Mucosa of rectum (tissue), 2 donors: ENCODE results near the gene CCDC32.

Source experiments
- H3K27ac ChIP-seq, 2 donors: one replicate each; pipeline ENCODE4 v1.7.0; 2013; ENCODE audit warnings: inconsistent platforms in 2 of 2, low read depth in 2 of 2, low read length in 2 of 2
- H3K27me3 ChIP-seq, 2 donors: one replicate each; pipeline ENCODE4 v1.7.0; 2013; ENCODE audit warnings: low read length in 2 of 2; ENCODE audit not compliant: control insufficient read depth in 2 of 2, insufficient read depth in 2 of 2
- H3K36me3 ChIP-seq, 2 donors: one replicate each; pipeline ENCODE4 v1.7.0; 2013; ENCODE audit warnings: low read length in 2 of 2; ENCODE audit not compliant: control insufficient read depth in 2 of 2, insufficient read depth in 2 of 2
- H3K4me1 ChIP-seq, 2 donors: one replicate each; pipeline ENCODE4 v1.7.0; 2013; ENCODE audit warnings: low read length in 2 of 2, mild to moderate bottlenecking in 1 of 2; ENCODE audit not compliant: control insufficient read depth in 2 of 2, insufficient read depth in 2 of 2
- H3K4me3 ChIP-seq, 2 donors: one replicate each; pipeline ENCODE4 v1.7.0; 2013; ENCODE audit warnings: low read length in 2 of 2
- H3K9ac ChIP-seq, 2 donors: one replicate each; pipeline ENCODE4 v1.7.0; 2013; ENCODE audit warnings: low read length in 2 of 2, low read depth in 1 of 2, mild to moderate bottlenecking in 1 of 2
- H3K9me3 ChIP-seq, 2 donors: one replicate each; pipeline ENCODE4 v1.7.0; 2013; ENCODE audit warnings: low read length in 2 of 2; ENCODE audit not compliant: control insufficient read depth in 2 of 2
- donor health status: healthy.
- donor health status: Normal muscosa, but diverticular disease.

CCDC32 gene

DNA sequence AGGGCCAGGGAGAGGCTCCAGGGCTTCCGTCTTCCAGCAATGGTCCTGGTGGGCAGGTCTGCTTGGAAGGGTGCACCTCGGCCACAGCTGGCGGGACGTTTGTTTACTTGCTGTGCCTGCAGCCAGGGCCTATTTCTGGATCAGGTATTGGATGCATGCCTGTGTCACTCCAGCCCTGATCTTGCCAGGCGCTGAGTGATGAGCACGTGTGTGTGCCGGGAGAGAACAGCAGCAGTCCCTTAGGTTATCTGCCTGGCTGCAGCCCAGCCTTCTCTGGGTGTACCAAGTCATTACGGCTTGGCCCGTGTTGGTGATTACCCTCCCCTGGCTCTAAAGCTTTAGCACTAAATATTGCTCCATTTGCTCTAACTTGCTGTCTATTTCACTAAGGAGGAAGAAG is 14.9 kb downstream of the CCDC32 start:
- no peaks in the 10 kb centered on the region for H3K27me3 ChIP-seq
- H3K27ac ChIP-seq, result peak overlapping the region in 1 of 2 donors; percentile 56
- no peaks in the 10 kb centered on the region for H3K9me3 ChIP-seq
- H3K9ac ChIP-seq, result no peak overlapping the region
- H3K36me3 ChIP-seq, result peaks cover 12 to 24% of the 10 kb centered on the region in 2 donors
- no peak overlapping the region for H3K4me3 ChIP-seq
- peaks cover 8 to 12% of the 10 kb centered on the region in 2 donors for H3K4me1 ChIP-seq

- peaks cover 8 to 12% of the 10 kb centered on the region in 2 donors for H3K4me1 ChIP-seq
- no peaks in the 10 kb centered on the region for H3K9me3 ChIP-seq
- peaks cover 7 to 19% of the 10 kb centered on the region in 2 donors for H3K36me3 ChIP-seq
Measured at GRCh38 chr15:40548610-40549009, 16.2 kb downstream of the CCDC32 start.

GRCh38 chr15:40545457-40545856 is 19.4 kb downstream of the CCDC32 start:
- Histone ChIP-seq H3K27ac (no peak overlapping the region), H3K9me3 (no peaks in the 10 kb centered on the region), H3K36me3 (peaks cover 9 to 19% of the 10 kb centered on the region in 2 donors), H3K4me3 (no peak overlapping the region), H3K4me1 (peaks cover 8 to 9% of the 10 kb centered on the region in 2 donors), H3K9ac (no peak overlapping the region), H3K27me3 (no peaks in the 10 kb centered on the region)

More at GRCh38 chr15:40548610-40549009, 16.2 kb downstream of the CCDC32 start:
- Histone ChIP-seq H3K4me3 (no peak overlapping the region), H3K27me3 (no peaks in the 10 kb centered on the region), H3K27ac (no peak overlapping the region), H3K9ac (no peak overlapping the region)

DNA sequence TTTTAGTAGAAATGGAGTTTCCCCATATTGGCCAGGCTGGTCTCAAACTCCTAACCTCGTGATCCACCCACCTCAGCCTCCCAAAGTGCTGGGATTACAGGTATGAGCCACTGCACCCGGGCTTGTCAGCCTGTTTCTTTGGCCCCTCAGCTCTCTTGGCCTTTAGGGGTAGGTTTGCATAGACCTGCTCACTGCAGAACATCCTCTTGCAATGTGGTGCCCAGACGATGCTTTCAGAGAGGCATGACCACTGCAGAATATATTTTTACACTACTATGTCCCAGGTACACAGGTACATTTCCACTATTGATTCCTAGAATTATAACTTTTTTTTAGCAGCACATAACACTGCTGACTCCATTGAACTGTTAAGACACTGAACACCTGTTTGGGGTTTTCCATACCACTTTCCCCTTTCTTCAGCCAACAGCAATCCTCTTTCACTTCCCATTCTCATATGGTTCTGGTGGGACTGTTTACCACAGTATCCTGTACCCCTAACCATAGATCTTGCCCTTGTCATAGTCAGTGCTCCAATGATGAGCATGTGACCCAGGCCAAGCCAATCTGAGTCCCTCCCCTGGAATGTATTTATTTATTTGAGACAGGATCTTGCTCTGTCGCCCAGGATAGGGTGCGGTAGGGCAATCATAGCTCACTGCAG is 21.1 kb downstream of the CCDC32 start:
- peak overlapping the region in 1 of 2 donors; percentile 9 for H3K27ac ChIP-seq

DNA sequence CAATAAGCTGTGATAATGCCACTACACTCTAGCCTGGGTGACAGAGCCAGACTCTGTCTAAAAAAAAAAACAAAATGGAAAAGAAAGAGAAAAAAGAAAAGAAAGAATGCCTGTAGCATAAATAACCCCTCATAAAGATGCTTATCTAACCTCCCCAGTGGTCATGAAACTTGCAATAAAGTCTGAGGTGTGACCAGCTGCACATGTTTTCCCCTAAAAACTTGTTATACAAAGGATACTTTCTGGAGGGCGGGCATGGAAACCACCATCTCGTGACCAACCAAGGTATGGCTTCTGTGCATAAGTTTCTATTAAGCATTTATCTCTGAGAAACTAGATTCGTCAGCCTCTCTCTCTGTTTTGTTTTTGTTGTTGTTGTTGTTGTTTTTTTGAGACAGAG is 21.8 kb downstream of the CCDC32 start:
- H3K4me1 ChIP-seq, result peaks cover 0 to 3% of the 10 kb centered on the region in 2 donors
- no peak overlapping the region for H3K27ac ChIP-seq
- no peaks in the 10 kb centered on the region for H3K27me3 ChIP-seq
- H3K4me3 ChIP-seq, result no peak overlapping the region
- peaks cover 4 to 6% of the 10 kb centered on the region in 2 donors for H3K36me3 ChIP-seq
- H3K9me3 ChIP-seq, result no peaks in the 10 kb centered on the region
- no peak overlapping the region for H3K9ac ChIP-seq

More for the DNA sequence above, 21.1 kb downstream of the CCDC32 start:
- H3K27me3 ChIP-seq, result no peaks in the 10 kb centered on the region
- H3K9me3 ChIP-seq, result no peaks in the 10 kb centered on the region
- peaks cover 0 to 6% of the 10 kb centered on the region in 2 donors for H3K4me1 ChIP-seq
- H3K36me3 ChIP-seq, result peaks cover 8 to 9% of the 10 kb centered on the region in 2 donors
- no peak overlapping the region for H3K4me3 ChIP-seq
- H3K9ac ChIP-seq, result no peak overlapping the region

- H3K27ac ChIP-seq, result no peak overlapping the region
- H3K4me1 ChIP-seq, result no peaks in the 10 kb centered on the region
- peaks cover 4 to 5% of the 10 kb centered on the region in 2 donors for H3K36me3 ChIP-seq
- no peak overlapping the region for H3K4me3 ChIP-seq
- no peak overlapping the region for H3K9ac ChIP-seq
- H3K27me3 ChIP-seq, result no peaks in the 10 kb centered on the region
- no peaks in the 10 kb centered on the region for H3K9me3 ChIP-seq
Measured at GRCh38 chr15:40538976-40539375, 25.9 kb downstream of the CCDC32 start.

DNA sequence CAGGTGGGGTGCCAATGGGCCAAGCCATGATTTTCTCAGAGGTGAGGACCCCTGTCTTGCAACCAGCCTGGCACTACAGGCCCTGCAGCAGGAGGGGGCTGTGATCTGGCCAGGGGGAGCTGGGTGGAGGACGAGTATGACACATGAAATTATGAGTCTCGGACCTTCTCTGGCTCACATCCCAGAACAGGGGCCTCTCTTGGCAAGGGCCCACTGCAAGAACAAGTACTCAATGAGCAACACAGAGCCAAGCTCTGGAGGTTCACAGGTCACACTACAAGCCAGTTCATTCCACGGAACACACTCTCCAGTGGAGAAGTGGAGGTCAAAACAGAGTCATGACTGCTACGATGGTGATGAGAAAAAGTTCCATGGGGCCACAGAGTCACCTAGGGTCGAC is 28.3 kb downstream of the CCDC32 start:
- H3K27me3 ChIP-seq, result no peaks in the 10 kb centered on the region
- H3K4me1 ChIP-seq, result no peaks in the 10 kb centered on the region
- H3K4me3 ChIP-seq, result no peak overlapping the region
- no peak overlapping the region for H3K27ac ChIP-seq
- H3K9me3 ChIP-seq, result no peaks in the 10 kb centered on the region
- peaks cover 5 to 6% of the 10 kb centered on the region in 2 donors for H3K36me3 ChIP-seq
- no peak overlapping the region for H3K9ac ChIP-seq

GRCh38 chr15:40534371-40534770 is 30.5 kb downstream of the CCDC32 start:
- H3K4me3 ChIP-seq, result no peak overlapping the region
- no peak overlapping the region for H3K27ac ChIP-seq
- no peaks in the 10 kb centered on the region for H3K27me3 ChIP-seq
- H3K4me1 ChIP-seq, result no peaks in the 10 kb centered on the region
- H3K36me3 ChIP-seq, result peaks cover 2 to 5% of the 10 kb centered on the region in 2 donors
- no peak overlapping the region for H3K9ac ChIP-seq
- H3K9me3 ChIP-seq, result no peaks in the 10 kb centered on the region

- Histone ChIP-seq H3K9ac (no peak overlapping the region), H3K27ac (no peak overlapping the region), H3K9me3 (no peaks in the 10 kb centered on the region), H3K27me3 (no peaks in the 10 kb centered on the region), H3K4me1 (no peaks in the 10 kb centered on the region), H3K4me3 (no peak overlapping the region), H3K36me3 (peaks cover 2 to 5% of the 10 kb centered on the region in 2 donors)
Measured at GRCh38 chr15:40533763-40534364, 31.0 kb downstream of the CCDC32 start.

DNA sequence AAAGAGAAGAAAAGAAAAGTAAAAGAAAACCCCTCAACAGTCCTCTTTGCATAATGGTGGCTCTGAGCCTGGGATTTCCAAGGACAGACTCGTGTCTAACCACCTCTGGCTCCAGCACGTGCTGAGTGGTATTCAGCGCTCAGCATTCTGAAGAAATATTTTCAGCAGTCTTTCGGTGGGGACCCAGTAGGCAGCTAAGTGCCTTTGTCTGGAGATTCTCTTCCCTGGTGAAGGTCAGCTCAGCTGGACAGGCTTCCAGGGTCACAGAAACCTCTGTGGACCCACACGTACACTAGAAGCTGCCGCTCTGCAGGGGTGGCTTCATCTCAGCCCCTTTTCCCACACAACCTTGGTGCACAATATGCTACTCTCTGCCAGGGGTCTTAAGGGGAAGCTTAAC is 36.0 kb downstream of the CCDC32 start:
- no peak overlapping the region for H3K9ac ChIP-seq
- peaks cover 0 to 2% of the 10 kb centered on the region in 2 donors for H3K36me3 ChIP-seq
- no peak overlapping the region for H3K4me3 ChIP-seq
- H3K4me1 ChIP-seq, result no peaks in the 10 kb centered on the region
- H3K27me3 ChIP-seq, result no peaks in the 10 kb centered on the region
- no peak overlapping the region for H3K27ac ChIP-seq
- no peaks in the 10 kb centered on the region for H3K9me3 ChIP-seq
